T-helper 1 cell treated with Interleukin-12 subunit alpha and Interleukin-12 subunit beta and Interleukin-4 antibody, amounts not matched to agents 30 ng/mL and 1 ng/mL, for 36 hours (primary cell): ENCODE measurements around the gene NSMF. TPM values are rescaled to one million over a fixed set of nuclear protein-coding genes. Genes with fewer than 3 reads are reported as not detected.

ENCODE experiments used
- intact Hi-C: fragments of 100-400 bp; cut with micrococcal nuclease; formaldehyde crosslinking; loops from one replicate; pipeline ENCODE4 v1.15.1; 2024
- total RNA-seq: library from RNA; stranded (reverse); gene quantifications from 2 replicates; pipeline ENCODE4 v1.2.3, GENCODE V29; 2022

The NSMF gene, protein sequence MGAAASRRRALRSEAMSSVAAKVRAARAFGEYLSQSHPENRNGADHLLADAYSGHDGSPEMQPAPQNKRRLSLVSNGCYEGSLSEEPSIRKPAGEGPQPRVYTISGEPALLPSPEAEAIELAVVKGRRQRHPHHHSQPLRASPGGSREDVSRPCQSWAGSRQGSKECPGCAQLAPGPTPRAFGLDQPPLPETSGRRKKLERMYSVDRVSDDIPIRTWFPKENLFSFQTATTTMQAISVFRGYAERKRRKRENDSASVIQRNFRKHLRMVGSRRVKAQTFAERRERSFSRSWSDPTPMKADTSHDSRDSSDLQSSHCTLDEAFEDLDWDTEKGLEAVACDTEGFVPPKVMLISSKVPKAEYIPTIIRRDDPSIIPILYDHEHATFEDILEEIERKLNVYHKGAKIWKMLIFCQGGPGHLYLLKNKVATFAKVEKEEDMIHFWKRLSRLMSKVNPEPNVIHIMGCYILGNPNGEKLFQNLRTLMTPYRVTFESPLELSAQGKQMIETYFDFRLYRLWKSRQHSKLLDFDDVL
- 30.5 and 33.1 TPM in 2 replicates for total RNA-seq

- intact Hi-C loops: loop anchor here (1.0 to 10.0 kb wide), 4 partner anchors 36 to 976 kb away; partner anchors contain the start of genes EXD3, MRPL41, NOTCH1 and NOXA1
Measured at GRCh38 chr9:137459152-137459600, at the start of gene NSMF. TSS of gene NSMF (minus strand) at chr9:137459334. CDS start at chr9:137459102, 232 bp downstream.

DNA sequence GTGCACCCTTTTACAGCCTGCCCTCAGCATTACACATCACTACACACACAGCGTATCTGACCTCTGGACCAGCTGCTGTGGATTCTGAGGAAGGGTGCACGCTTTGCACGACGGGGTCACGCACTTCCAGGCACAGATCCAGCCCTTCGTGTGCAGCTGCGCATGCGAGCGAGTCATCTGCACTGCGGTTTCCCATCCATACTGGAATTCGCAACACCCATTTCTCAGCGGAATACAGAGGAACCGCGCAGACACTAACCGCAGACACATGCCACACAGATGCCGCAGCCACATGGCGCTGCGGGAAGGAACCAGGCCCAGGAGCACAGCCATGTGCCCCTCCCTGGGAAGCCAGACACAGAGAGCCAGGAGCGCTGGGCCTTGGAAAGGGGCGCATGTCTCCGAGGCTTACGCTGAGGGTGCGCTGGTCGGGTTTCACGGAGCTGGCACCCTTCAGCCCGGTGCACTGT, 47.6 kb upstream of the NSMF start:
- intact Hi-C loops: no loop called here

DNA sequence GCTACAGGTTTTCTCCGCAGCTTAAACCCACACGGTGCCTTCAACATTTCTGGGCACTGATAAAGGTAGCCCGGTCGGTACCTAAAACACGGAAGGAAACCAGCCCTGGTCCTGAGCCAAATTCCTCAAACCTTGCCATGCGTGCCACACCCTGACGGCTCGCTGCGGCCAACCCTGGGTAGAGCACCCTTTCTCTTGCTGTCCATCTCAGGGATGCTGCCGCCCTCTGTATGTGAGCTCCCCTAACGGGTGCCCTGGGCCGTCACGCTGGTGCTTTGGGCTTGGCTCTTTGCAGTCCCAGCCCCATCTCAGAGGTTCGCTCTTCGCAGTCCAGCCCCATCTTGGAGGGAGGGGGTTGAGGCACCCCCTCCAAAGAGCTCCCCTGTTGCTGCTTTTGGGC, 47.1 kb upstream of the NSMF start:
- intact Hi-C loops: no loop called here

DNA sequence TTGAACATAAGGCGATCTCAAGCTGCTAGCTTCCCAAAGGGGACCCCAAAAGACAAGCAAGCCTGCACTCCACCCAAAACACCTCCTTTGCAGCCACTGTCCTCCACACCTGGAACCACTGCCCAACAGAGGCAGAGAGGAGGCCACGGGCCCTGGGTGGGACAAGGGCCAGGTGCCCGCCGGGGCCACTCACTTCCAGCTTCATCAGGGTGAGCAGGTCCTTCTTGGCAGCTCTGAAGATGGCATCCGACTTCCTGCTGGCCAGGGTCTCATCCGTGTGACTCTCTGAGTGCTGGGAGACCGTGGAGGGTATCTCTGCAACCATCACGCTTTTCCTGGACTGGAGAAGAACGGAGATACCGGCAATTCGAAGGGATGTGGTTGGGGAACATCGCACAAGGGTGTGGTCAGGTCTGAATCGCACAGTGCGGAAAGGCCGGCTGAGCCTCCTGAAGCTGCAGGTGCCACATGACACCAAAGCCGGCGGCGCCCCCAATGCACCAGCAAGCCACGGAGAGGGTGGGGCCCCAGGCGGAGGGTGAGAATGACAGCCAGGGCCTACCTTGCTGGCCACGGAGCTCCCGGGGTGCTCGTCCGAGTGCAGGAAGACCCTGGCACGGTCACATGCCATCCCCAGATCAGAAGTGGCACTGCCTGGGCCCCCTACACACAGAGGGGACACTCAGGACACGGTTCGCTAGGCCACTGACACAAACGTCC, 46.4 kb upstream of the NSMF start:
- intact Hi-C loops: no loop called here

DNA sequence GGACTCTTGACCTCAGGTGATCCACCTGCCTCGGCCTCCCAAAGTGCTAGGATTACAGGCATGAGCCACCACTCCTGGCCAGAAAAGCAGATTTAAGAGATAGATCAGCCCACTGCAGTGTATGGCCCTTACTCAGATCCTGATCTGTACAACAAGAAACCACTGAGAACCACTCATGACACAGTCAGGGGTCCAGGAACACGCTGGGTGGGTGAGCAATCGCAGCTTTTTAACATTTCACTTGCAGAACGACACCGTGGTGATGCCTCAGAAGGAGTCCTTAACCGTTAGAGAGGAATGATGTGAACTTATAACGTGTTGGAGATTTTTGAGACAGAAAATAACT, 45.3 kb upstream of the NSMF start:
- intact Hi-C loops: no loop called here

- intact Hi-C loops: no loop called here
Measured at GRCh38 chr9:137502008-137502911, 43.1 kb upstream of the NSMF start.

DNA sequence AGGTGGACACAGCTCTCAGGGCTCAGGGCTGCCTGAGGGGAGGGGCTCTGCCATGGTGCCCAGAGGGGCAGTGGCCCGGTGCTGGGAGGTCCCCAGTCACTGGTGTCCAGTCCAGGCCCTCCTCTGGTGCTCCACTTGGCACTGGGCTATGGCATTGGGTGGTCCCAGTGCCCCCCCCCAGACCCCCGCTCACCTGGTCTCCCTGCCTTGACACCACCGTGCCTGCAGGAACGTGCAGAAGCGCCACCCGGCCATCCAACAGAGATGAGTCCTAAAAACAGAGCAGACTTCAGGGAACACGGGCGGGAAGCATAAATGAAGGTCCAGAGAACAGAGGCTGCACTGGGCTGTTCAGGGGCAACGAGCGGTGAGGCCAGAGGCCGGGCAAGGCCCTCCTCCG, 42.3 kb upstream of the NSMF start:
- intact Hi-C loops: no loop called here

DNA sequence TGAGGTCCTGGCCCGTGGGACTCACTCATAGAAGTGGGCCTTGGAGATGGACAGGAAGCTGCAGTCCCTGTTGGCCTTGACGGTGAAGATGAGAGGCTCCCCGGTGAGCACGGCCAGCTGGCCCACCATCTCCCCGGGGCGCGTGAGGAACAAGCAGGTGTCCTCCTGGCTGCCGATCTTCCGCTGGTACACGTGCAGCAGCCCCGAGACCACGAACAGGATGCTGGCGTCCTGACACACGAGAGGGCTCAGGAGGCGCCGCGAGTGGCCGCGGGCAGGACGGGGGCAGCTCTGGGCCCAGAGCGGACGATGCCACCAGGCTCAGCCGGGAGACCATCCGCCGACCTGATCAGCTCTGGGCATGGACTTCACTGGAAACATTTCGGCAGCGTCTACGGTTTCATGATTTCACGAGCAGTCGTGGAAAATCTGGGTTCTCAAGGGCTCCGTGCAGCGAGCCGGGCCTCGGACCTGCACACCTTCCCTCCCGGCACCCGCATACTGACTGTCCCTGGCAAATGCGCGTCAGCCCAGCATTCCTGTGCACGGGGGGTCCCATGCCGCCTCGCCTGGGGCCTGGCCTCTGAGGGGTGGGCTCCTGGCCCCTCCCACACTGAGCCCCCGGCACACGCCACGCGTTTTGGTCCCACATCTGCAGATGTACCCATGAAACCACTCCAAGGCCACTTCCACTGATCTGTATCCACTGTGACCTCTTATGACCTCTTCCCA, 41.7 kb upstream of the NSMF start:
- intact Hi-C loops: no loop called here

DNA sequence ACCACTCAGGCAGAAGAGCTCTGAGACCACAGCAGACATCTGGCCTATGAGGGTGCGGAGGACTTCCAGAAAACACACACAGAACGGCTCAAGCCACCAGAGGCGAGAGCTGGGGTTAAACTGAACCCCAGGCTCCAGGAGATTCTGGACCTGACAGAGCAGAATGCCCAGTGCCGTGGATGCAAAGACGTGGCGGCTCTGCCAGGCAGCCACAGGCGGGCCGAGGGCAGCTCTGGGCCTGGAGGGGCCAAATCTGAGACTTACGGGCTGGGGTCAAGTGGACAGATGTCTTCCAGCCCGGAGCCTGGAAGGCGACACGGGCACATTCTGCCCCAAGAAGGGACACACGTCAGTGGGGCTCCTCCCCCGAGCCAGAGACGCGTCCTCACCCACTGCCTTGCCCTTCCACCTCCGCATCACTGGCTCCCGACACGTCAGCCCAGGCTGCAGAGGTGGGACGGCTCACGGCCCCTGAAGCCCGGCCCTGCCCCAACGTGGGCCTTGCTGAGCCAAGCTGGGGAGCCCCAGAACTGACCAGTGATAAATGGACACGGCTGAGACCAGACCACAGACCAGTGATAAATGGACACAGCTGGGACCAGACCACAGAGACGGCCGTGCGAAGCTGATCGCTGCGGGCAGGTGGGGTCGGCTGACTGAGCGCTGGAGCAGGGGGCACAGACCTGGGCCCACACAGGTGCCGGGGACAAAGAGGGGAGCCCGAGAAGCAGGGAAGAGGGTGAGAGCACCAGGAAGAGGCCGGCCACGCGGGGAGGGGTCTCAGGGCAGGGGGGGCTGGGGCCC, 40.9 kb upstream of the NSMF start:
- intact Hi-C loops: no loop called here

DNA sequence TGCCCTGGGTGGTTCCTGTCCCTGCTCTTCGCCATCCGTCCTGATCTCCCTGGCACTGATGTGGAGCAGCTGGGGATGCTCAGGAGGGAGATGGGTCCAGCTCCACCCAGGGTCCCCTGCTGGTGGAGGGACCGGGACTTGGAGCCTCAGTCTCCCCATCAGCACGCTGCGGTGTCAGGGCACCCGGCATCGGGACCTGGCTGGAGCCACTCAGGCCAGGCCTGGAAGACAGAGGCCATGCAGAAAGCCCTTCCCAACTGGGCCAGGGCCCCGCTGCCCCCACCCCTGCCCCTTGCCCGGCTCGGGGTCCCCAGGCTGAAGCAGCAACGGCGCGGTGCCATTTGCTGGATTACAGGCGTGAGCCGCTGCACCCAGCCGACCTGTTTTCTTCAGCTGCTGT, 40.3 kb upstream of the NSMF start:
- intact Hi-C loops: no loop called here

GRCh38 chr9:137498720-137499150, 39.6 kb upstream of the NSMF start:
- intact Hi-C loops: no loop called here

DNA sequence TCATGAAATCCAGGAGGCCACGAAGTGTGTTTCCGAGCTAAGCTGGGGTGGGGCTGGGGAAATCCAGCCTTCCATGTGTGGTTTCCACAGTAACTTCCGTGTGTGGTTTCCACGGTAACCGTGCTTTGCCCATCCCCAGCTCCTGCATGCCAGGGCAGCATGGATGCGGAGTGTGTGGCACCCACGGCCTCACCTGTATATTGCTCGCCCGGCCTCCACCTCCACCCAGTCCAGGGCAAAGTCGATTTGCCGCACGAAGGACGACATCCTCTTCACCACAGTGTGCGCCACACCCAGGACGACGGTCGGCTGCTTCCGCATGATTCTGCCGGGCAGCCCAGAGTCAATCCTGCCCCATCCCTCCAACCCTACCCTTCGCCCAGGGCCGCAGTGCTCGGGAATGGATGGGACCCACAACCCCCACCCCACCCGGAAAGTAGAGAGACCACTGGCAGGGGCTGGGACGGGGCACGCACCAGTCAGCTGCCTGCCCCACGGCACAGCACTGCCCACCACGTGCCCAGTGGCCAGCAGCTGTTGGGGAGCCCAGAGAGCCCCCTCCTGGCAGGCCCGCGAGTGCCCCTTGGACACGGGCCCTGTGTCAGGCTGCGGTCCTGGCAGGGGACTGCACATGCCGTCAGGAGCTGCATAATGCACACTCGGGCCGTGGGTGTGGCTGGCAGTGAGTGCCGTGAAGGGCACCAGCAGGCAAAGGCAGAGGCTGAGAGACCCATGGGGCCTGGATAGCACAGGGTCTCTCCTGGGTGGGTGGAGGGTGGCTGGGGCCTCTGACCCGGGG, 39.0 kb upstream of the NSMF start:
- intact Hi-C loops: no loop called here

DNA sequence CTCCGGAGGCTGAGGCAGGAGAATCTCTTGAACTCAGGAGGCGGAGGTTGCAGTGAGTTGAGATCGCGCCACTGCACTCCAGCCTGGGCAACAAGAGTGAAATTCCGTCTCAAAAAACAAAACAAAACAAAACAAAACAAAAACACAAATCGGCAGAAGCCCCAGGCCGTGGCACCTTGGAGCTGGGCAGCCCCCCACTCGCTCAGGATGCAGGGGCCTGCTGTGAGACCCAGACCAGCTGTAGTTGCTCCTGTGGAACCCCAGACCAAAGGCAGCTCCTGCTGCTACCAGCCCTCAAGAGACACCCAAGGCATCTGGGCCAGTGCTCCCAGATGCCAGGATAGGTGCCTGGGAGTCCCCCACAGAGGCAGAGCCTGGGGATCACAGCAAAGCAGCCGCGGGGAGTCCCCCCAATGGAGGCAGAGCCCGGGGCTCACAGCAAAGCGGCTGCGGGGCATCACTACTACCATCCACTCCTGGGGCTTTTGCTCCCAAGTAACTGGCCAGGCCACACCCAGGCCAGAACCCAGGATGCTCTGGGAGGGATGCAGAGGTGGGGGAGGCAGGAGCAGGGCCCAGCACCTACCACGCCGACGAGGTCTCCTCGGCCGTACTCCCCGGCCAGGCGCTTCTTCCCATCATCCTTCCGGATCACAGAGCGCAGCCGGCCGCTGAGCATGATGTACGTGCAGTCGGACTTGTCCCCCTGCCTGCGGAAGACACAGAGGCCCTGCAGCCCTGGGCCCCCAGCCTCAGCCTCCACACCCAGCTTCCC, 37.7 kb upstream of the NSMF start:
- intact Hi-C loops: no loop called here

DNA sequence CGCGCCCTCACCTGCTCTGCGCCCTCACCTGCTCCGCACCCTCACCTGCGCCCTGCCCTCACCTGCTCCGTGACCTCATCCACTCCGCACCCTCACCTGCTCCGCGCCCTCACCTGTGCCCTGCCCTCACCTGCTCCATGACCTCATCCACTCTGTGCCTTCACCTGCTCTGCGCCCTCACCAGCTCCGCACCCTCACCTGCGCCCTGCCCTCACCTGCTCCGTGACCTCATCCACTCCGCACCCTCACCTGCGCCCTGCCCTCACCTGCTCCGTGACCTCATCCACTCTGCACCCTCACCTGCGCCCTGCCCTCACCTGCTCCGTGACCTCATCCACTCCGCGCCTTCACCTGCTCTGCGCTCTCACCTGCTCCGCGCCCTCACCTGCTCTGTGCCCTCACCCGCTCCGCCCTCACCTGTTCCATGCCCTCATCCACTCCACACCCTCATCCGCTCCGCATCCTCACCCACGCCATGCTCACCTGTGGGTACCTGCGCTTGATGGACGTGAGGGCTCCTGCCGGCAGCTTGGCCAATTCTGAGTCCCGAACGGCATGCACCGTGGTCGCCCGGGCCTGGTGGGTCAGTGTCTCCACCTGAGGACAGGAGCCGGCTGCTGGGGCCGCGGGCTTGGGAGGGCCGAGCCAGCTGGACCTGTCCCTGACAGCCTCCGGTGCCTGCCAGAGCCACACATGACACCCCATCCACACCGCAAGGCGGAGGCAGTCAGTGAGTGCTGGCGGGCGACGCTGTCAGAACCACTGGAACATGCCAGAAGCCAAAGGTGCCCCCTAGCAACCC, 35.6 kb upstream of the NSMF start:
- intact Hi-C loops: no loop called here

GRCh38 chr9:137494104-137494544, 35.0 kb upstream of the NSMF start:
- intact Hi-C loops: no loop called here

- intact Hi-C loops: no loop called here
Measured at GRCh38 chr9:137493364-137494103, 34.4 kb upstream of the NSMF start.
